H9 (cell line): ENCODE results near the gene EXOSC10. TPM values are rescaled to one million over a fixed set of nuclear protein-coding genes. Genes with fewer than 3 reads are reported as not detected.

ENCODE experiments used
- DNase-seq: peaks from one replicate; pipeline ENCODE4 v3.0.0-alpha.2; 2017
- H2AFZ ChIP-seq: one replicate; pipeline ENCODE4 v1.6.1; 2013; ENCODE audit warnings: mild to moderate bottlenecking, low read length, control low read depth, moderate library complexity
- H2AK5ac ChIP-seq: 2 replicates; pipeline ENCODE4 v1.6.1; 2013; ENCODE audit warnings: low read length, control low read depth, mixed read lengths; ENCODE audit not compliant: insufficient read length
- H2BK120ac ChIP-seq: one replicate; pipeline ENCODE4 v1.6.1; 2013; ENCODE audit warnings: low read depth, mild to moderate bottlenecking, low read length, control low read depth, inconsistent platforms; ENCODE audit not compliant: poor library complexity, severe bottlenecking
- H2BK12ac ChIP-seq: 2 replicates; pipeline ENCODE4 v1.6.1; 2013; ENCODE audit warnings: low read length, control low read depth, mixed read lengths, low read depth; ENCODE audit not compliant: insufficient read length
- H2BK15ac ChIP-seq: 2 replicates; pipeline ENCODE4 v1.6.1; 2013; ENCODE audit warnings: low read depth, low read length, control low read depth
- H2BK20ac ChIP-seq: one replicate; pipeline ENCODE4 v1.6.1; 2013; ENCODE audit warnings: low read depth, mild to moderate bottlenecking, low read length, control low read depth, inconsistent platforms; ENCODE audit not compliant: poor library complexity, severe bottlenecking
- H2BK5ac ChIP-seq: 2 replicates; pipeline ENCODE4 v1.6.1; 2013; ENCODE audit warnings: low read length, control low read depth, mixed read lengths; ENCODE audit not compliant: insufficient read length
- H3K14ac ChIP-seq: 2 replicates; pipeline ENCODE4 v1.6.1; 2013; ENCODE audit warnings: low read length, control low read depth; ENCODE audit not compliant: insufficient read depth
- H3K18ac ChIP-seq: 2 replicates; pipeline ENCODE4 v1.6.1; 2013; ENCODE audit warnings: low read depth, mild to moderate bottlenecking, mixed read lengths, low read length, control low read depth; ENCODE audit not compliant: insufficient read length
- H3K23ac ChIP-seq: 2 replicates; pipeline ENCODE4 v1.6.1; 2013; ENCODE audit warnings: low read length, control low read depth, mixed read lengths, low read depth; ENCODE audit not compliant: insufficient read length
- H3K23me2 ChIP-seq: 2 replicates; pipeline ENCODE4 v1.6.1; 2013; ENCODE audit warnings: low read depth, mild to moderate bottlenecking, mixed read lengths, low read length, control low read depth; ENCODE audit not compliant: insufficient read length, poor library complexity, severe bottlenecking
- H3K27ac ChIP-seq: 2 replicates; pipeline ENCODE4 v1.5.1; 2013; ENCODE audit warnings: low read length, control low read depth, mixed read lengths, low read depth; ENCODE audit not compliant: insufficient read length
- H3K27me3 ChIP-seq: 2 replicates; pipeline ENCODE4 v1.6.1; 2013; ENCODE audit warnings: low read length, control low read depth, inconsistent platforms; ENCODE audit not compliant: insufficient read depth
- H3K4ac ChIP-seq: 2 replicates; pipeline ENCODE4 v1.6.1; 2013; ENCODE audit warnings: low read depth, mild to moderate bottlenecking, control low read depth, inconsistent platforms, low read length, moderate library complexity
- H3K4me1 ChIP-seq: 2 replicates; pipeline ENCODE4 v1.6.1; 2013; ENCODE audit warnings: low read length, control low read depth, inconsistent platforms; ENCODE audit not compliant: insufficient read depth
- H3K4me2 ChIP-seq: 2 replicates; pipeline ENCODE4 v1.6.1; 2013; ENCODE audit warnings: low read length, control low read depth, mixed read lengths; ENCODE audit not compliant: insufficient read length, insufficient read depth
- H3K56ac ChIP-seq: 2 replicates; pipeline ENCODE4 v1.6.1; 2013; ENCODE audit warnings: low read depth, mild to moderate bottlenecking, mixed read lengths, low read length, control low read depth; ENCODE audit not compliant: insufficient read length
- H3K79me1 ChIP-seq: 2 replicates; pipeline ENCODE4 v1.6.1; 2013; ENCODE audit warnings: low read depth, mild to moderate bottlenecking, moderate library complexity, low read length, control low read depth, inconsistent platforms; ENCODE audit not compliant: insufficient read depth, poor library complexity, severe bottlenecking
- H3K79me2 ChIP-seq: 2 replicates; pipeline ENCODE4 v1.6.1; 2013; ENCODE audit warnings: low read length, control low read depth, inconsistent platforms; ENCODE audit not compliant: insufficient read depth
- H3K9ac ChIP-seq: 2 replicates; pipeline ENCODE4 v1.6.1; 2013; ENCODE audit warnings: low read length, control low read depth, mixed read lengths; ENCODE audit not compliant: insufficient read length; ENCODE audit errors: extremely low read depth
- H3K9me3 ChIP-seq: one replicate; pipeline ENCODE4 v1.6.1; 2013; ENCODE audit warnings: low read depth, low read length, inconsistent platforms; ENCODE audit not compliant: control insufficient read depth
- H3T11ph ChIP-seq: one replicate; pipeline ENCODE4 v1.6.1; 2013; ENCODE audit warnings: mild to moderate bottlenecking, low read length, control low read depth, inconsistent platforms
- H4K20me1 ChIP-seq: one replicate; pipeline ENCODE4 v1.6.1; 2013; ENCODE audit not compliant: control insufficient read depth, insufficient read length, insufficient read depth
- H4K5ac ChIP-seq: 2 replicates; pipeline ENCODE4 v1.6.1; 2013; ENCODE audit warnings: low read depth, mild to moderate bottlenecking, mixed read lengths, low read length, control low read depth; ENCODE audit not compliant: insufficient read length
- H4K8ac ChIP-seq: replicated peaks from 2 replicates; pipeline ENCODE4 v1.6.1; 2013; ENCODE audit warnings: low read length, control low read depth, mixed read lengths, low read depth; ENCODE audit not compliant: insufficient read length
- H4K91ac ChIP-seq: 2 replicates; pipeline ENCODE4 v1.6.1; 2013; ENCODE audit warnings: low read depth, mild to moderate bottlenecking, moderate library complexity, mixed read lengths, low read length, control low read depth; ENCODE audit not compliant: insufficient read length
- H3K27ac Mint-ChIP-seq, 3 experiments: 2 replicates in 2 of 3; 3 replicates in 1 of 3; pipeline ENCODE4 v1.8.0; 2020 to 2021; ENCODE audit warnings: mixed read lengths in 3 of 3, mild to moderate bottlenecking in 1 of 3, moderate library complexity in 1 of 3
- H3K27me3 Mint-ChIP-seq: 2 replicates; pipeline ENCODE4 v1.8.0; 2021; ENCODE audit warnings: low read depth, mild to moderate bottlenecking, moderate library complexity, mixed read lengths
- H3K36me3 Mint-ChIP-seq, 3 experiments: 2 replicates in 2 of 3; 3 replicates in 1 of 3; pipeline ENCODE4 v1.8.0; 2020 to 2021; ENCODE audit warnings: low read depth in 3 of 3, mixed read lengths in 3 of 3; ENCODE audit not compliant: insufficient read depth in 1 of 3
- H3K4me1 Mint-ChIP-seq, 2 experiments: 2 replicates each; pipeline ENCODE4 v1.8.0; 2020; ENCODE audit warnings: mixed read lengths in 2 of 2
- H3K4me3 Mint-ChIP-seq, 2 experiments: 2 replicates in 1 of 2; 3 replicates in 1 of 2; pipeline ENCODE4 v1.8.0; 2020 to 2021; ENCODE audit warnings: mild to moderate bottlenecking in 2 of 2, mixed read lengths in 2 of 2, moderate library complexity in 1 of 2
- H3K9me3 Mint-ChIP-seq, 2 experiments: 2 replicates in 1 of 2; 3 replicates in 1 of 2; pipeline ENCODE4 v1.8.0; 2020; ENCODE audit warnings: mild to moderate bottlenecking in 2 of 2, mixed read lengths in 2 of 2, moderate library complexity in 1 of 2
- WGBS: extraction: QIAGEN DNeasy Blood & Tissue Kit; methylation state at CpG from one replicate; pipeline ENCODE4 v1.1.7; 2013; ENCODE audit warnings: missing lambda C conversion rate, low lambda C conversion rate, mixed read lengths; ENCODE audit not compliant: insufficient read length; ENCODE audit errors: extremely low coverage; 5-methylcytosine and 5-hydroxymethylcytosine counted together
- total RNA-seq: library from RNA; stranded (reverse); gene quantifications from 2 replicates; pipeline ENCODE4 v1.2.1, GENCODE V29; 2021
- TF ChIP-seq, protein P1 (sequence below): fragments of 200-600 bp; sonication (generic); conservative IDR thresholded peaks from 3 replicates; pipeline ENCODE4 v1.8.0; 2021; ENCODE audit warnings: antibody characterized with exemption, mild to moderate bottlenecking

The EXOSC10 gene
- total RNA-seq, 1 experiment from 2014 or later = 83.4 TPM

DNA sequence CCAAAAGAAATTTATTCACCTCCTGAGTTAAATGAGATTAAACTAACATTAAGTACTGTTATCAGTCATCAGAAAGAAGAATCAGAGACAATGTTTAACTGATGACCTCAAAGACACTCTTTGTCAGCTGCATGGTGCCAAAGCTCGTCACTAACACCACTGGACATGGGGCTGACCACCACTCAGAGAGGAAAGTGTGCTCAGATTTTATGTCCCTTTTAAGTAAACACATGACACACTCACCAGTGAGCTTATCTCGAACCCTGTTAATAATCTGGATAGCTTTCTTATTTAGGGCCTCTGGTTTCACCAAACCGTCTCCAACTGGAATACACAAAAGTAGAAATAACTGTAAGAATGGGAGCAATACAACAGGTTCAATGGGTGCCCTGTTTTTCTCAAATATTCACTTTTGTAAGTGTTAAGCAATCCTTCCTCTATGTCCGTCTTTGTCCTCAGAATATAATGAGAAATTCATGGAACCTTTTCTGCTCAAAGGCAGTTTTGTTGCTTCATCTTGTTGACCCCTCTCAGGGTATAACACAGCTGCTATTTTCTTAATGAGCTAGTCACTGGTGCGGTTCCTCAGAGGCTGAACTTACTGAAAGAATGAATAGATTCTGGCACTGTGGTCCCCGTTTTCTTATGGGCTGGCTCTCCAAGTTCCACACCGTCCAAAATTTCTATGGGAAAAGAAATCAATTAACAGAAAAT lies 9.5 kb upstream of the EXOSC10 start:
- no peak overlapping the region for H3K4ac ChIP-seq
- H3K79me1 ChIP-seq = no peaks in the 10 kb centered on the region
- no peak overlapping the region for H3K23ac ChIP-seq
- no peaks in the 10 kb centered on the region for H3K27me3 ChIP-seq
- H2AFZ ChIP-seq = no peak overlapping the region
- H2BK5ac ChIP-seq = no peak overlapping the region
- H3K9me3 ChIP-seq = no peaks in the 10 kb centered on the region
- H3K4me2 ChIP-seq = no peak overlapping the region
- no peak overlapping the region for H3K14ac ChIP-seq
- WGBS = no CpG with 5 or more reads among the region's 7 CpGs
- no peak overlapping the region for H4K5ac ChIP-seq
- no peak overlapping the region for H4K91ac ChIP-seq
- H3K23me2 ChIP-seq = no peaks in the 10 kb centered on the region
- H3K9ac ChIP-seq = no peak overlapping the region
- H2BK120ac ChIP-seq = no peak overlapping the region
- no peak overlapping the region for H3K18ac ChIP-seq
- no peak overlapping the region for H2BK15ac ChIP-seq
- H3T11ph ChIP-seq = no peak overlapping the region
- H3K79me2 ChIP-seq = no peaks in the 10 kb centered on the region
- no peak overlapping the region for H2AK5ac ChIP-seq
- H3K4me1 ChIP-seq = no peaks in the 10 kb centered on the region
- no peak overlapping the region for H2BK12ac ChIP-seq
- TF ChIP-seq, protein P1, sequence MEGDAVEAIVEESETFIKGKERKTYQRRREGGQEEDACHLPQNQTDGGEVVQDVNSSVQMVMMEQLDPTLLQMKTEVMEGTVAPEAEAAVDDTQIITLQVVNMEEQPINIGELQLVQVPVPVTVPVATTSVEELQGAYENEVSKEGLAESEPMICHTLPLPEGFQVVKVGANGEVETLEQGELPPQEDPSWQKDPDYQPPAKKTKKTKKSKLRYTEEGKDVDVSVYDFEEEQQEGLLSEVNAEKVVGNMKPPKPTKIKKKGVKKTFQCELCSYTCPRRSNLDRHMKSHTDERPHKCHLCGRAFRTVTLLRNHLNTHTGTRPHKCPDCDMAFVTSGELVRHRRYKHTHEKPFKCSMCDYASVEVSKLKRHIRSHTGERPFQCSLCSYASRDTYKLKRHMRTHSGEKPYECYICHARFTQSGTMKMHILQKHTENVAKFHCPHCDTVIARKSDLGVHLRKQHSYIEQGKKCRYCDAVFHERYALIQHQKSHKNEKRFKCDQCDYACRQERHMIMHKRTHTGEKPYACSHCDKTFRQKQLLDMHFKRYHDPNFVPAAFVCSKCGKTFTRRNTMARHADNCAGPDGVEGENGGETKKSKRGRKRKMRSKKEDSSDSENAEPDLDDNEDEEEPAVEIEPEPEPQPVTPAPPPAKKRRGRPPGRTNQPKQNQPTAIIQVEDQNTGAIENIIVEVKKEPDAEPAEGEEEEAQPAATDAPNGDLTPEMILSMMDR = no peak
- H2BK20ac ChIP-seq = no peak overlapping the region
- no peaks in the 10 kb centered on the region for H3K27me3 Mint-ChIP-seq
- DNase-seq = no peak
- H4K8ac ChIP-seq = no peak overlapping the region
- H3K4me1 Mint-ChIP-seq = no peaks in the 10 kb centered on the region
- H3K36me3 Mint-ChIP-seq = peaks cover 24 to 80% (median 60%) of the 10 kb centered on the region in 3 experiments; a peak in 6 of 7 replicates
- H3K4me3 Mint-ChIP-seq = no peak overlapping the region
- no peaks in the 10 kb centered on the region for H3K9me3 Mint-ChIP-seq
- no peak overlapping the region for H3K56ac ChIP-seq
- H4K20me1 ChIP-seq = peaks cover 2% of the 10 kb centered on the region
- no peak overlapping the region for H3K27ac ChIP-seq
- 0 out of 7 replicates have a peak overlapping the region, but pooled peaks of 1 of the 3 experiments have one; percentile 8 for H3K27ac Mint-ChIP-seq
